NCI-H446 treated with DMSO at 0.1 percent for 48 hours (cell line): ENCODE data around the gene P2RX6.
"Not testable (repeated sequence)": the region's sequence is repeated elsewhere in the genome, so short reads cannot be mapped to it uniquely, and the experiment has no call there.

Experiments used
- DNase-seq: peaks from one replicate; lab custom pipeline; 2025; lab: John Stamatoyannopoulos, UW

P2RX6 gene

GRCh38 chr22:20994128-20994901, 20.6 kb upstream of the P2RX6 start:
- DNase-seq: no peak

GRCh38 chr22:20994902-20995241, 20.1 kb upstream of the P2RX6 start:
- no peak for DNase-seq

GRCh38 chr22:20995329-20996030, 19.5 kb upstream of the P2RX6 start:
- DNase-seq: no peak

GRCh38 chr22:20996031-20996410, 18.9 kb upstream of the P2RX6 start:
- no peak for DNase-seq

GRCh38 chr22:20996598-20997535, 18.1 kb upstream of the P2RX6 start:
- DNase-seq: no peak

- DNase-seq: no peak
Measured at GRCh38 chr22:20997536-20998257, 17.3 kb upstream of the P2RX6 start.

GRCh38 chr22:20998411-20999336, 16.3 kb upstream of the P2RX6 start:
- no peak for DNase-seq

- no peak for DNase-seq
Measured at GRCh38 chr22:20999350-21000206, 15.4 kb upstream of the P2RX6 start.

- DNase-seq: no peak
Measured at GRCh38 chr22:21000207-21000986, 14.6 kb upstream of the P2RX6 start.

- DNase-seq: no peak
Measured at GRCh38 chr22:21000987-21001600, 13.9 kb upstream of the P2RX6 start.

GRCh38 chr22:21001601-21002325, 13.2 kb upstream of the P2RX6 start, which contains the start of gene THAP7:
Gene THAP7, minus strand, starts transcription at chr22:21002118. Its CDS starts 207 bp downstream, at chr22:21001911.
- DNase-seq: peak; percentile 95

- DNase-seq: no peak
Measured at GRCh38 chr22:21003782-21004181, 11.2 kb upstream of the P2RX6 start.

GRCh38 chr22:21009208-21009607, 5.8 kb upstream of the P2RX6 start:
- not testable (repeated sequence) for DNase-seq

- DNase-seq: no peak
Measured at GRCh38 chr22:21009638-21010425, 5.1 kb upstream of the P2RX6 start.

GRCh38 chr22:21010426-21011113, 4.4 kb upstream of the P2RX6 start:
- no peak for DNase-seq
